GM12892 (cell line): ENCODE results near the gene GABRR2.
"Not testable (repeated sequence)": the region's sequence is repeated elsewhere in the genome, so short reads cannot be mapped to it uniquely, and the experiment has no call there.

Source experiments
- DNase-seq: peaks from one replicate; pipeline ENCODE4 v3.0.0; 2011; ENCODE audit not compliant: insufficient read length
- FAIRE-seq: peaks from 2 replicates; lab custom pipeline; 2011; peaks lifted over from hg19 to GRCh38; lab: Jason Lieb, UNC
- POLR2A ChIP-seq: IDR thresholded peaks from 2 replicates; pipeline ENCODE4 v1.6.1; 2011; ENCODE audit warnings: low read depth, low read length, control low read depth
- POLR2AphosphoS5 ChIP-seq: IDR thresholded peaks from 2 replicates; pipeline ENCODE4 v1.6.1; 2011; ENCODE audit warnings: low read depth, low read length, control low read depth
- TAF1 ChIP-seq: IDR thresholded peaks from 2 replicates; pipeline ENCODE4 v1.6.1; 2011; ENCODE audit warnings: low read depth, mild to moderate bottlenecking, control low read depth, low read length, borderline replicate concordance

The GABRR2 gene

GRCh38 chr6:89317067-89317466 is 2.0 kb upstream of the GABRR2 start:
- TF ChIP-seq POLR2AphosphoS5, result no peak
- TF ChIP-seq POLR2A, result no peak
- no peak for TF ChIP-seq TAF1
- FAIRE-seq (no peak), DNase-seq (no peak)

GRCh38 chr6:89314692-89315091 is 407 bp downstream of the GABRR2 start:
- TF ChIP-seq TAF1 (no peak), POLR2AphosphoS5 (no peak), POLR2A (no peak)
- DNase-seq, result no peak

GRCh38 chr6:89313006-89313405 is 2.1 kb downstream of the GABRR2 start:
- no peak for TF ChIP-seq POLR2A
- no peak for TF ChIP-seq POLR2AphosphoS5
- TF ChIP-seq TAF1, result no peak
- no peak for DNase-seq
- FAIRE-seq, result no peak

More at GRCh38 chr6:89314692-89315091, 407 bp downstream of the GABRR2 start:
- FAIRE-seq, result no peak

GRCh38 chr6:89311853-89312531 is 3.1 kb downstream of the GABRR2 start:
- FAIRE-seq, result no peak
- DNase-seq, result no peak
- TF ChIP-seq TAF1 (no peak), POLR2AphosphoS5 (no peak), POLR2A (no peak)

- FAIRE-seq (no peak), DNase-seq (no peak)
- no peak for TF ChIP-seq TAF1
- no peak for TF ChIP-seq POLR2AphosphoS5
- no peak for TF ChIP-seq POLR2A
Observed at GRCh38 chr6:89311530-89311852, 3.6 kb downstream of the GABRR2 start.

- FAIRE-seq, result peak; percentile 5
- DNase-seq, result no peak
- TF ChIP-seq TAF1, result no peak
- no peak for TF ChIP-seq POLR2AphosphoS5
- no peak for TF ChIP-seq POLR2A
Observed at GRCh38 chr6:89310929-89311328, 4.2 kb downstream of the GABRR2 start.

- no peak for DNase-seq
- no peak for FAIRE-seq
- TF ChIP-seq POLR2A (no peak), TAF1 (no peak), POLR2AphosphoS5 (no peak)
Observed at GRCh38 chr6:89308525-89309395, 6.3 kb downstream of the GABRR2 start.

- not testable (repeated sequence) for FAIRE-seq, DNase-seq
Observed at GRCh38 chr6:89304517-89304916, 10.6 kb downstream of the GABRR2 start.

- TF ChIP-seq POLR2AphosphoS5 (no peak), TAF1 (no peak), POLR2A (no peak)
- FAIRE-seq, result no peak
- no peak for DNase-seq
Observed at GRCh38 chr6:89302936-89303335, 12.2 kb downstream of the GABRR2 start.

GRCh38 chr6:89302195-89302770 is 12.8 kb downstream of the GABRR2 start:
- FAIRE-seq (no peak), DNase-seq (no peak)
- TF ChIP-seq POLR2AphosphoS5, result no peak
- TF ChIP-seq POLR2A, result no peak
- no peak for TF ChIP-seq TAF1

GRCh38 chr6:89301586-89302194 is 13.4 kb downstream of the GABRR2 start:
- DNase-seq (no peak), FAIRE-seq (no peak)
- TF ChIP-seq POLR2A (no peak), POLR2AphosphoS5 (no peak), TAF1 (no peak)

GRCh38 chr6:89299466-89299850 is 15.6 kb downstream of the GABRR2 start:
- TF ChIP-seq POLR2AphosphoS5, result no peak
- no peak for TF ChIP-seq TAF1
- no peak for TF ChIP-seq POLR2A
- FAIRE-seq, result no peak
- no peak for DNase-seq
